Adipose tissue (tissue), 3 donors: ENCODE results near the gene MCL1. TPM values are rescaled to one million over a fixed set of nuclear protein-coding genes. Genes with fewer than 3 reads are reported as not detected.

Source experiments
- H3K27ac ChIP-seq: one replicate; pipeline ENCODE4 v1.5.1; 2013; ENCODE audit warnings: low read depth, low read length
- WGBS, 3 donors: extraction: QIAGEN DNeasy Blood & Tissue Kit; methylation state at CpG; one replicate each; pipeline ENCODE4 v1.1.7; 2013; 5-methylcytosine and 5-hydroxymethylcytosine counted together
- polyA plus RNA-seq, 3 donors: library from polyadenylated mRNA; stranded (reverse); fragments of 200-250 nt; gene quantifications; one replicate each; pipeline ENCODE4 v1.2.3, GENCODE V29; 2013
- donor health status: healthy with polysubstance abuse.
- donor health status: Bipolar disorder and iron deficiency.
- donor health status: healthy.

MCL1 gene
- polyA plus RNA-seq, 3 donors = 98.6 to 386 (median 314) TPM

- WGBS, 3 donors = 48 to 77% (median 60%) methylated on average over 11 of the region's 11 CpGs
- H3K27ac ChIP-seq = peak overlapping the region; percentile 28
These were observed 28.2 kb downstream of the MCL1 start for GRCh38 chr1:150551051-150551783.

- peak overlapping the region; percentile 28 for H3K27ac ChIP-seq
- WGBS, 3 donors = 52 to 60% (median 58%) methylated on average over 20 to 22 of the region's 22 CpGs
These were observed 29.0 kb downstream of the MCL1 start for GRCh38 chr1:150550222-150551050.

GRCh38 chr1:150549496-150550221 is 29.8 kb downstream of the MCL1 start:
- peak overlapping the region; percentile 21 for H3K27ac ChIP-seq
- WGBS, 3 donors = 12 to 19% (median 13%) methylated on average over 39 to 43 of the region's 43 CpGs

GRCh38 chr1:150548632-150549495 is 30.5 kb downstream of the MCL1 start, which contains the start of gene ADAMTSL4:
Gene ADAMTSL4 (plus strand): TSS chr1:150549408. CDS start chr1:150552289, 2,881 bp downstream.
- peak within 1 kb of the TSS; percentile 28 for H3K27ac ChIP-seq
- 0 to 1% (median 1%) methylated on average over 61 to 91 of the region's 91 CpGs for WGBS, 3 donors

- no peak overlapping the region for H3K27ac ChIP-seq
- 44 to 58% (median 54%) methylated on average over 4 of the region's 4 CpGs for WGBS, 3 donors
These were observed 31.1 kb downstream of the MCL1 start for GRCh38 chr1:150548324-150548631.

GRCh38 chr1:150546294-150546937 is 33.0 kb downstream of the MCL1 start:
- no peak overlapping the region for H3K27ac ChIP-seq
- 83 to 88% (median 87%) methylated on average over 16 of the region's 16 CpGs for whole genome bisulfite sequencing, 3 donors

GRCh38 chr1:150545486-150546032 is 33.9 kb downstream of the MCL1 start:
- 83 to 86% (median 84%) methylated on average over 6 of the region's 6 CpGs for WGBS, 3 donors
- no peak overlapping the region for H3K27ac ChIP-seq

GRCh38 chr1:150544204-150544603 is 35.2 kb downstream of the MCL1 start:
- 54 to 74% (median 57%) methylated on average over 3 of the region's 3 CpGs for WGBS, 3 donors
- H3K27ac ChIP-seq = no peak overlapping the region

GRCh38 chr1:150543500-150544143 is 35.8 kb downstream of the MCL1 start:
- WGBS, 3 donors = 73 to 77% (median 75%) methylated on average over 13 of the region's 13 CpGs
- H3K27ac ChIP-seq = no peak overlapping the region

- H3K27ac ChIP-seq = no peak overlapping the region
- 68 to 80% (median 71%) methylated on average over 16 to 17 of the region's 17 CpGs for WGBS, 3 donors
These were observed 41.4 kb downstream of the MCL1 start for GRCh38 chr1:150537732-150538684.

- no peak overlapping the region for H3K27ac ChIP-seq
- WGBS, 3 donors = 89 to 96% (median 91%) methylated on average over 12 of the region's 12 CpGs
These were observed 42.3 kb downstream of the MCL1 start for GRCh38 chr1:150536836-150537731.

GRCh38 chr1:150535511-150536287 is 43.7 kb downstream of the MCL1 start:
- 91 to 94% (median 92%) methylated on average over 14 of the region's 14 CpGs for WGBS, 3 donors
- H3K27ac ChIP-seq = no peak overlapping the region

- 88 to 94% (median 93%) methylated on average over 6 of the region's 6 CpGs for WGBS, 3 donors
- H3K27ac ChIP-seq = no peak overlapping the region
These were observed 45.4 kb downstream of the MCL1 start for GRCh38 chr1:150534002-150534401.

GRCh38 chr1:150532860-150533259 is 46.5 kb downstream of the MCL1 start:
- WGBS, 3 donors = 33 to 44% (median 42%) methylated on average over 5 of the region's 5 CpGs
- H3K27ac ChIP-seq = no peak overlapping the region
